ENCODE results near the gene CCDC178.
"Not testable (repeated sequence)": the region's sequence is repeated elsewhere in the genome, so short reads cannot be mapped to it uniquely, and the experiment has no call there.

Gene CCDC178

GRCh38 chr18:33231474-33232317 lies 208.8 kb downstream of the CCDC178 start:
- Mint-ChIP-seq H3K27ac (no peak overlapping the region), H3K36me3 (no peaks in the 10 kb centered on the region), H3K4me1 (no peaks in the 10 kb centered on the region), H3K4me3 (no peak overlapping the region), H3K9me3 (no peaks in the 10 kb centered on the region), H3K27me3 (peaks cover 0 to 6% of the 10 kb centered on the region in 2 donors)
- DNase-seq (peak; percentile 40), ATAC-seq (replicated peaks) (peak; percentile 83 to 88)

GRCh38 chr18:33212363-33212762 lies 228.2 kb downstream of the CCDC178 start:
- no peaks in the 10 kb centered on the region for H3K36me3 Mint-ChIP-seq
- no peak for DNase-seq
- no peak for ATAC-seq (replicated peaks)
- H3K9me3 Mint-ChIP-seq, result no peaks in the 10 kb centered on the region
- H3K27ac Mint-ChIP-seq, result no peak overlapping the region
- no peaks in the 10 kb centered on the region for H3K4me1 Mint-ChIP-seq
- H3K4me3 Mint-ChIP-seq, result no peak overlapping the region
- peaks cover 0 to 4% of the 10 kb centered on the region in 2 donors for H3K27me3 Mint-ChIP-seq

- H3K9me3 Mint-ChIP-seq, result no peaks in the 10 kb centered on the region
- no peak for DNase-seq
- H3K36me3 Mint-ChIP-seq, result no peaks in the 10 kb centered on the region
- peak; percentile 48 to 62 for ATAC-seq (replicated peaks)
- H3K4me1 Mint-ChIP-seq, result no peaks in the 10 kb centered on the region
- no peak overlapping the region for H3K4me3 Mint-ChIP-seq
- peaks cover 0 to 4% of the 10 kb centered on the region in 2 donors for H3K27me3 Mint-ChIP-seq
- H3K27ac Mint-ChIP-seq, result no peak overlapping the region
Observed at GRCh38 chr18:33210575-33211189, 229.8 kb downstream of the CCDC178 start.

- no peak overlapping the region for H3K4me3 Mint-ChIP-seq
- DNase-seq, result no peak
- H3K9me3 Mint-ChIP-seq, result no peaks in the 10 kb centered on the region
- no peak overlapping the region for H3K27ac Mint-ChIP-seq
- no peaks in the 10 kb centered on the region for H3K36me3 Mint-ChIP-seq
- peaks cover 14 to 25% of the 10 kb centered on the region in 2 donors for H3K27me3 Mint-ChIP-seq
- no peak for ATAC-seq (replicated peaks)
- no peaks in the 10 kb centered on the region for H3K4me1 Mint-ChIP-seq
Observed at GRCh38 chr18:33205777-33206176, 234.7 kb downstream of the CCDC178 start.

GRCh38 chr18:33201509-33201926 lies 239.0 kb downstream of the CCDC178 start:
- H3K36me3 Mint-ChIP-seq, result no peaks in the 10 kb centered on the region
- no peak overlapping the region for H3K4me3 Mint-ChIP-seq
- DNase-seq, result no peak
- H3K9me3 Mint-ChIP-seq, result no peaks in the 10 kb centered on the region
- no peaks in the 10 kb centered on the region for H3K4me1 Mint-ChIP-seq
- H3K27me3 Mint-ChIP-seq, result peaks cover 10 to 25% of the 10 kb centered on the region in 2 donors
- H3K27ac Mint-ChIP-seq, result no peak overlapping the region
- ATAC-seq (replicated peaks), result no peak

GRCh38 chr18:33195795-33196194 lies 244.7 kb downstream of the CCDC178 start:
- Mint-ChIP-seq H3K4me3 (no peak overlapping the region), H3K36me3 (no peaks in the 10 kb centered on the region), H3K27ac (no peak overlapping the region), H3K9me3 (no peaks in the 10 kb centered on the region), H3K27me3 (no peaks in the 10 kb centered on the region), H3K4me1 (no peaks in the 10 kb centered on the region)
- ATAC-seq (replicated peaks) (no peak), DNase-seq (no peak)

GRCh38 chr18:33194793-33195192 lies 245.7 kb downstream of the CCDC178 start:
- Mint-ChIP-seq H3K27ac (no peak overlapping the region), H3K9me3 (no peaks in the 10 kb centered on the region), H3K4me1 (no peaks in the 10 kb centered on the region), H3K36me3 (no peaks in the 10 kb centered on the region), H3K27me3 (no peaks in the 10 kb centered on the region), H3K4me3 (no peak overlapping the region)
- ATAC-seq (replicated peaks), result no peak
- no peak for DNase-seq

GRCh38 chr18:33184958-33185357 lies 255.6 kb downstream of the CCDC178 start:
- Mint-ChIP-seq H3K4me3 (no peak overlapping the region), H3K9me3 (no peaks in the 10 kb centered on the region), H3K36me3 (no peaks in the 10 kb centered on the region), H3K4me1 (peaks cover 2 to 6% of the 10 kb centered on the region in 2 donors), H3K27me3 (peaks cover 5 to 11% of the 10 kb centered on the region in 2 donors), H3K27ac (no peak overlapping the region)
- no peak for DNase-seq
- no peak for ATAC-seq (replicated peaks)

GRCh38 chr18:33184175-33184574 lies 256.3 kb downstream of the CCDC178 start:
- H3K4me3 Mint-ChIP-seq, result no peak overlapping the region
- H3K36me3 Mint-ChIP-seq, result no peaks in the 10 kb centered on the region
- H3K27ac Mint-ChIP-seq, result no peak overlapping the region
- ATAC-seq (replicated peaks) (peak in 1 of 2 donors; percentile 25), DNase-seq (no peak)
- H3K9me3 Mint-ChIP-seq, result no peaks in the 10 kb centered on the region
- H3K4me1 Mint-ChIP-seq, result peaks cover 2 to 6% of the 10 kb centered on the region in 2 donors
- H3K27me3 Mint-ChIP-seq, result peaks cover 5 to 11% of the 10 kb centered on the region in 2 donors

- peaks cover 5 to 7% of the 10 kb centered on the region in 2 donors for H3K27me3 Mint-ChIP-seq
- no peaks in the 10 kb centered on the region for H3K9me3 Mint-ChIP-seq
- H3K4me3 Mint-ChIP-seq, result no peak overlapping the region
- H3K27ac Mint-ChIP-seq, result no peak overlapping the region
- ATAC-seq (replicated peaks) (no peak), DNase-seq (no peak)
- peaks cover 2 to 6% of the 10 kb centered on the region in 2 donors for H3K4me1 Mint-ChIP-seq
- no peaks in the 10 kb centered on the region for H3K36me3 Mint-ChIP-seq
Observed at GRCh38 chr18:33183136-33183535, 257.4 kb downstream of the CCDC178 start.

GRCh38 chr18:33181016-33181415 lies 259.5 kb downstream of the CCDC178 start:
- Mint-ChIP-seq H3K9me3 (no peaks in the 10 kb centered on the region), H3K27me3 (peaks cover 5% of the 10 kb centered on the region in 2 donors), H3K4me1 (peaks cover 2 to 6% of the 10 kb centered on the region in 2 donors), H3K36me3 (no peaks in the 10 kb centered on the region), H3K4me3 (no peak overlapping the region), H3K27ac (no peak overlapping the region)
- DNase-seq (no peak), ATAC-seq (replicated peaks) (no peak)

- no peaks in the 10 kb centered on the region for H3K36me3 Mint-ChIP-seq
Observed at GRCh38 chr18:33169218-33169617, 271.3 kb downstream of the CCDC178 start.

GRCh38 chr18:33164121-33164520 lies 276.4 kb downstream of the CCDC178 start:
- not testable (repeated sequence) for H3K36me3 Mint-ChIP-seq; H3K27ac Mint-ChIP-seq; H3K9me3 Mint-ChIP-seq; H3K27me3 Mint-ChIP-seq; DNase-seq; H3K4me3 Mint-ChIP-seq; ATAC-seq (replicated peaks); H3K4me1 Mint-ChIP-seq

More at GRCh38 chr18:33169218-33169617, 271.3 kb downstream of the CCDC178 start:
- Mint-ChIP-seq H3K27me3 (peaks cover 0 to 5% of the 10 kb centered on the region in 2 donors), H3K4me1 (no peaks in the 10 kb centered on the region), H3K9me3 (peaks cover 0 to 2% of the 10 kb centered on the region in 2 donors), H3K4me3 (no peak overlapping the region), H3K27ac (no peak overlapping the region)
- ATAC-seq (replicated peaks), result no peak
- DNase-seq, result no peak

GRCh38 chr18:33161131-33161530 lies 279.4 kb downstream of the CCDC178 start:
- H3K27ac Mint-ChIP-seq, result no peak overlapping the region
- no peaks in the 10 kb centered on the region for H3K27me3 Mint-ChIP-seq
- ATAC-seq (replicated peaks), result no peak
- H3K36me3 Mint-ChIP-seq, result no peaks in the 10 kb centered on the region
- no peak for DNase-seq
- no peaks in the 10 kb centered on the region for H3K4me1 Mint-ChIP-seq
- H3K9me3 Mint-ChIP-seq, result peaks cover 0 to 3% of the 10 kb centered on the region in 2 donors
- H3K4me3 Mint-ChIP-seq, result no peak overlapping the region

- Mint-ChIP-seq H3K4me3 (no peak overlapping the region), H3K27ac (no peak overlapping the region), H3K36me3 (no peaks in the 10 kb centered on the region), H3K9me3 (peaks cover 0 to 3% of the 10 kb centered on the region in 2 donors), H3K27me3 (peaks cover 0 to 4% of the 10 kb centered on the region in 2 donors), H3K4me1 (peaks cover 0 to 2% of the 10 kb centered on the region in 2 donors)
- no peak for ATAC-seq (replicated peaks)
- no peak for DNase-seq
Observed at GRCh38 chr18:33159151-33159550, 281.4 kb downstream of the CCDC178 start.

All from stimulated activated naive B cell treated with anti-CD40 and anti-IgM and Interleukin-4, amounts not matched to agents 10 μg/mL and 1 μg/mL and 100 μg/mL, for 72 hours (primary cell).